ENCODE measurements around the gene MAP2K4. TPM values are rescaled to one million over a fixed set of nuclear protein-coding genes. Genes with fewer than 3 reads are reported as not detected.

MAP2K4 gene
- total and polyA plus RNA-seq, 2 donors (not counting 1 experiment from before 2014, with no cell fraction given): 6.2 to 44.8 TPM

DNA sequence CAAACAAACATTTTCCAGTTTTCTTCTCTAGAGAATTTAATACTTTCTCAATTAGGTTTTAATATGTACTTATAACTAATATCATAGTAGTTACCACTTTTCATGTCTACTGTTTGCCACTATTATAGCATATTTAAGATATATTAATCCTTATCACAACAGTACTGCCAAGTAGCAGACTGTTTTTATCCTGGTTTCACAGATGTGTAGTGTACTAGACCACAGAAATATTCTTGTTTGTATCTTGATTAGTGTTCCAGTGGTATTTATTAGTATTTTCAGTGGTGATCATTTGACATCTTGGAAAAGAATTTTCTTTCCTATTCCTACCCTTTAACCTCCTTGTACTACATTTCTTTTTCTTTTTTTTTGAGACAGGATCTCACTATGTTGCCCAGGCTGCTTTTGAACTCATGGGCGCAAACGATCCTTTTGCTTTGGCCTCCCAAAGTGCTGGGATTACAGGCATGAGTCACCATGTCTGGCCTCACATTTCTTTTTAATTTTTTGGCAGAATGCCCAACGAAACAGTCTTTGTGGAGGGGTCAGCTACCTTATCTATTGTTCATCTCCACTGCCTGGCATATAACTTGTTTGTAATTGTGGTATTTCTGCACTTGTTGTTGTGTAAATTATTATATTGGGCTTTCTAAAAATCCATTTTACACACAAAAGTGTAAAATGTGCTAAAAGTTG lies 27.2 kb downstream of the MAP2K4 start:
- H3K9me3 ChIP-seq (ENCODE audit: control extremely low read depth in 1 of 3, control insufficient read depth in 2 of 3, insufficient read depth in 1 of 3, low read length in 2 of 3): no peaks in the 10 kb centered on the region
- CTCF ChIA-PET: interaction anchor here (1.2 kb wide), 1 partner anchor 9 kb away, joined by 3 read pairs; no protein-coding TSS in a partner anchor
- POLR2A ChIA-PET: no interaction called here
- H3K79me2 ChIP-seq (ENCODE audit: control insufficient read depth, insufficient read depth, low read length): peaks cover 95% of the 10 kb centered on the region
- no peak for TF ChIP-seq EZH2 (IDR thresholded peaks at IDR 0.05; ENCODE audit: borderline replicate concordance, insufficient read depth, low read depth, low read length, poor library complexity, severe bottlenecking)
- TF ChIP-seq, protein P1, sequence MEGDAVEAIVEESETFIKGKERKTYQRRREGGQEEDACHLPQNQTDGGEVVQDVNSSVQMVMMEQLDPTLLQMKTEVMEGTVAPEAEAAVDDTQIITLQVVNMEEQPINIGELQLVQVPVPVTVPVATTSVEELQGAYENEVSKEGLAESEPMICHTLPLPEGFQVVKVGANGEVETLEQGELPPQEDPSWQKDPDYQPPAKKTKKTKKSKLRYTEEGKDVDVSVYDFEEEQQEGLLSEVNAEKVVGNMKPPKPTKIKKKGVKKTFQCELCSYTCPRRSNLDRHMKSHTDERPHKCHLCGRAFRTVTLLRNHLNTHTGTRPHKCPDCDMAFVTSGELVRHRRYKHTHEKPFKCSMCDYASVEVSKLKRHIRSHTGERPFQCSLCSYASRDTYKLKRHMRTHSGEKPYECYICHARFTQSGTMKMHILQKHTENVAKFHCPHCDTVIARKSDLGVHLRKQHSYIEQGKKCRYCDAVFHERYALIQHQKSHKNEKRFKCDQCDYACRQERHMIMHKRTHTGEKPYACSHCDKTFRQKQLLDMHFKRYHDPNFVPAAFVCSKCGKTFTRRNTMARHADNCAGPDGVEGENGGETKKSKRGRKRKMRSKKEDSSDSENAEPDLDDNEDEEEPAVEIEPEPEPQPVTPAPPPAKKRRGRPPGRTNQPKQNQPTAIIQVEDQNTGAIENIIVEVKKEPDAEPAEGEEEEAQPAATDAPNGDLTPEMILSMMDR (IDR thresholded peaks at IDR 0.05): no peak
- H2AFZ ChIP-seq (ENCODE audit: insufficient read depth, low read depth, low read length, poor library complexity, severe bottlenecking): no peak overlapping the region
- no peak overlapping the region for H3K4me2 ChIP-seq (replicated peaks; ENCODE audit: low read depth, low read length, poor library complexity, severe bottlenecking)
- H3K4me1 Mint-ChIP-seq: peaks cover 59% of the 10 kb centered on the region
- H3K27me3 Mint-ChIP-seq: no peaks in the 10 kb centered on the region
- no peak overlapping the region for H3K27ac Mint-ChIP-seq
- WGBS (ENCODE audit: insufficient coverage): 100% methylated on average over 2 of the region's 3 CpGs
- H3K4me1 ChIP-seq (ENCODE audit: control insufficient read depth in 2 of 2, insufficient read depth in 2 of 2, low read length in 2 of 2): peaks cover 3 to 5% of the 10 kb centered on the region in 2 donors
- no peak overlapping the region for H3K4me3 Mint-ChIP-seq
- no peak overlapping the region for H3K27ac ChIP-seq (ENCODE audit: low read length in 2 of 2)
- no peak for ATAC-seq (ENCODE audit: low read depth)
- DNase-seq: no peak
- no peaks in the 10 kb centered on the region for H3K9me3 Mint-ChIP-seq (ENCODE audit: insufficient read depth)
- no peaks in the 10 kb centered on the region for H3K36me3 ChIP-seq (replicated peaks in 1 of 2; ENCODE audit: control extremely low read depth in 1 of 2, control insufficient read depth in 1 of 2, extremely low read depth in 1 of 2, insufficient read depth in 2 of 2, low read length in 1 of 2)
- H4K20me1 ChIP-seq (ENCODE audit: control insufficient read depth, insufficient read depth, low read length, poor library complexity, severe bottlenecking): peaks cover 88% of the 10 kb centered on the region
- H3K4me3 ChIP-seq (ENCODE audit: control extremely low read depth in 1 of 5, extremely low read depth in 1 of 5, insufficient read depth in 1 of 5, low read depth in 2 of 5, low read length in 4 of 5): no peak overlapping the region
- intact Hi-C loops (cut with micrococcal nuclease): no loop called here
- H3K9ac ChIP-seq (ENCODE audit: low read length): no peak overlapping the region
- H3K27me3 ChIP-seq (replicated peaks in 1 of 4; ENCODE audit: control extremely low read depth in 1 of 4, control insufficient read depth in 3 of 4, insufficient read depth in 4 of 4, low read length in 3 of 4): no peaks in the 10 kb centered on the region

DNA sequence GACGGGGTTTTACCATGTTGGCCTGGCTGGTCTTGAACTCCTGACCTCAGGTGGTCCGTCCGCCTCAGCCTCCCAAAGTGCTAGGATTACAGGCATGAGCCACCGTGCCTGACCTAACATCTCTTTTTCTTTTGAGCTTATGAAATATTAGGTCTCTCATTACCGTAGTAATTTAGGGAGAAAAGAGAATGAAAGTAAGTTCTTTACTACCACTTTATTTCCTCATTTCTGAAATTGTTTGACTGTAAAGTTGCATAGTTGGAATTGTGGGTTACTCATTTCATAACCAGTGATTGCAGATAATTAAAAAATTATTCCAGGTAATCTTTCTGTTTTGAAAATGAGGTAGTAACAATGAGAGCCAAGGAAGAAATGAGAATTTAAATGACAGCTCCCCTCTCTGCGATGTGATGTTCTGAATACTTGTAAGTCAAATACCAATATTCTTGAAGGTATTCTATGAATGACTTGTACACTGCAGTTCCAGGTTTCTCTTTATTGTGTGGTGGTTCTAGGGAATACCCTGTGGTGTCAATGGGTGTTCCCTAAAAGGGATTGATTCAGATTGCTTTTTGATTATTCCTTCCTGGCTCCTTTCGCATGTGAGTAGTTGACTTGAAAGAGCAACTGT lies 28.3 kb downstream of the MAP2K4 start:
- 100% methylated on average over 1 of the region's 7 CpGs for WGBS (ENCODE audit: insufficient coverage)
- peaks cover 63% of the 10 kb centered on the region for H3K4me1 Mint-ChIP-seq

More for the DNA sequence above, 28.3 kb downstream of the MAP2K4 start:
- no peak overlapping the region for H3K4me3 ChIP-seq (ENCODE audit: control extremely low read depth in 1 of 5, extremely low read depth in 1 of 5, insufficient read depth in 1 of 5, low read depth in 2 of 5, low read length in 4 of 5)
- H3K27ac ChIP-seq (ENCODE audit: low read length in 2 of 2): no peak overlapping the region
- POLR2A ChIA-PET: no interaction called here
- H3K9me3 Mint-ChIP-seq (ENCODE audit: insufficient read depth): no peaks in the 10 kb centered on the region
- H2AFZ ChIP-seq (ENCODE audit: insufficient read depth, low read depth, low read length, poor library complexity, severe bottlenecking): no peak overlapping the region
- CTCF ChIA-PET: interaction anchor here (1.2 kb wide), 1 partner anchor 11 kb away, joined by 3 read pairs; no protein-coding TSS in a partner anchor
- intact Hi-C loops (cut with micrococcal nuclease): no loop called here
- no peaks in the 10 kb centered on the region for H3K9me3 ChIP-seq (ENCODE audit: control extremely low read depth in 1 of 3, control insufficient read depth in 2 of 3, insufficient read depth in 1 of 3, low read length in 2 of 3)
- H3K9ac ChIP-seq (ENCODE audit: low read length): no peak overlapping the region
- H3K4me1 ChIP-seq (ENCODE audit: control insufficient read depth in 2 of 2, insufficient read depth in 2 of 2, low read length in 2 of 2): peaks cover 3 to 5% of the 10 kb centered on the region in 2 donors
- DNase-seq (no peak), ATAC-seq (ENCODE audit: low read depth) (no peak)
- H3K27me3 Mint-ChIP-seq: no peaks in the 10 kb centered on the region
- H3K4me3 Mint-ChIP-seq: no peak overlapping the region
- no peaks in the 10 kb centered on the region for H3K36me3 ChIP-seq (replicated peaks in 1 of 2; ENCODE audit: control extremely low read depth in 1 of 2, control insufficient read depth in 1 of 2, extremely low read depth in 1 of 2, insufficient read depth in 2 of 2, low read length in 1 of 2)
- no peak for TF ChIP-seq EZH2 (IDR thresholded peaks at IDR 0.05; ENCODE audit: borderline replicate concordance, insufficient read depth, low read depth, low read length, poor library complexity, severe bottlenecking)
- TF ChIP-seq, protein P1 (IDR thresholded peaks at IDR 0.05): no peak
- H3K4me2 ChIP-seq (replicated peaks; ENCODE audit: low read depth, low read length, poor library complexity, severe bottlenecking): no peak overlapping the region
- no peak overlapping the region for H3K27ac Mint-ChIP-seq
- H3K79me2 ChIP-seq (ENCODE audit: control insufficient read depth, insufficient read depth, low read length): peaks cover 85% of the 10 kb centered on the region
- peaks cover 80% of the 10 kb centered on the region for H4K20me1 ChIP-seq (ENCODE audit: control insufficient read depth, insufficient read depth, low read length, poor library complexity, severe bottlenecking)
- H3K27me3 ChIP-seq (replicated peaks in 1 of 4; ENCODE audit: control extremely low read depth in 1 of 4, control insufficient read depth in 3 of 4, insufficient read depth in 4 of 4, low read length in 3 of 4): no peaks in the 10 kb centered on the region

Measured in B cell (primary cell).